ENCODE results near the gene CCDC179.

CCDC179 gene

GRCh38 chr11:22875869-22876473 is 15.7 kb upstream of the CCDC179 start:
- no peaks in the 10 kb centered on the region for H3K4me1 ChIP-seq
- H4K20me1 ChIP-seq = no peaks in the 10 kb centered on the region
- no peaks in the 10 kb centered on the region for H3K9me3 ChIP-seq (replicated peaks in 1 of 11)
- H3K27ac ChIP-seq = no peak overlapping the region
- H3K4me3 ChIP-seq = no peak overlapping the region
- TF ChIP-seq Cebpa-rat (IDR thresholded peaks at IDR 0.05) = no peak
- H3K27me3 ChIP-seq = no peaks in the 10 kb centered on the region
- no peaks in the 10 kb centered on the region for H3K36me3 ChIP-seq
- H3K4me2 ChIP-seq = no peak overlapping the region
- no peak overlapping the region for H3K9ac ChIP-seq

GRCh38 chr11:22869325-22869724 is 9.1 kb upstream of the CCDC179 start:
- Histone ChIP-seq H4K20me1 (no peaks in the 10 kb centered on the region), H3K9ac (no peak overlapping the region), H3K9me3 (replicated peaks in 1 of 11) (no peaks in the 10 kb centered on the region), H3K4me3 (no peak overlapping the region), H3K36me3 (no peaks in the 10 kb centered on the region), H3K27me3 (no peaks in the 10 kb centered on the region), H3K4me2 (no peak overlapping the region), H3K27ac (no peak overlapping the region), H3K4me1 (no peaks in the 10 kb centered on the region)
- TF ChIP-seq Cebpa-rat (IDR thresholded peaks at IDR 0.05) = no peak

- H3K9me3 ChIP-seq (replicated peaks in 1 of 11) = no peaks in the 10 kb centered on the region
- no peak overlapping the region for H3K4me2 ChIP-seq
- H3K27me3 ChIP-seq = no peaks in the 10 kb centered on the region
- no peak overlapping the region for H3K4me3 ChIP-seq
- H3K27ac ChIP-seq = no peak overlapping the region
- H4K20me1 ChIP-seq = no peaks in the 10 kb centered on the region
- no peaks in the 10 kb centered on the region for H3K4me1 ChIP-seq
- H3K9ac ChIP-seq = no peak overlapping the region
- no peaks in the 10 kb centered on the region for H3K36me3 ChIP-seq
- no peak for TF ChIP-seq Cebpa-rat (IDR thresholded peaks at IDR 0.05)
Observed at GRCh38 chr11:22859756-22860155, 518 bp downstream of the CCDC179 start.

- Histone ChIP-seq H4K20me1 (no peaks in the 10 kb centered on the region), H3K4me2 (peak overlapping the region in 1 of 11 experiments; percentile 1; a peak in 2 of 22 replicates), H3K9ac (no peak overlapping the region), H3K4me3 (no peak overlapping the region), H3K4me1 (peaks cover 0 to 17% (median 0%) of the 10 kb centered on the region in 10 experiments; a peak in 4 of 20 replicates), H3K9me3 (replicated peaks in 1 of 11) (peaks cover 0 to 7% (median 5%) of the 10 kb centered on the region in 11 experiments; a peak in 3 of 22 replicates), H3K27me3 (no peaks in the 10 kb centered on the region), H3K27ac (no peak overlapping the region), H3K36me3 (no peaks in the 10 kb centered on the region; a peak in 1 of 22 replicates)
- no peak for TF ChIP-seq Cebpa-rat (IDR thresholded peaks at IDR 0.05)
Observed at GRCh38 chr11:22851477-22851876, 8.8 kb downstream of the CCDC179 start.

GRCh38 chr11:22846726-22847125 is 13.5 kb downstream of the CCDC179 start:
- H3K27ac ChIP-seq = no peak overlapping the region
- no peak overlapping the region for H3K4me2 ChIP-seq
- no peaks in the 10 kb centered on the region for H4K20me1 ChIP-seq
- no peaks in the 10 kb centered on the region for H3K36me3 ChIP-seq
- H3K9ac ChIP-seq = no peak overlapping the region
- TF ChIP-seq Cebpa-rat (IDR thresholded peaks at IDR 0.05) = no peak
- H3K27me3 ChIP-seq = no peaks in the 10 kb centered on the region
- H3K4me3 ChIP-seq = no peak overlapping the region
- peaks cover 0 to 8% (median 0%) of the 10 kb centered on the region in 10 experiments; a peak in 4 of 20 replicates for H3K4me1 ChIP-seq
- H3K9me3 ChIP-seq (replicated peaks in 1 of 11) = peaks cover 0 to 7% (median 5%) of the 10 kb centered on the region in 11 experiments; a peak in 3 of 22 replicates

GRCh38 chr11:22832315-22833015 is 27.8 kb downstream of the CCDC179 start:
- no peak for TF ChIP-seq Cebpa-rat (IDR thresholded peaks at IDR 0.05)
- no peaks in the 10 kb centered on the region for H3K36me3 ChIP-seq
- H3K27ac ChIP-seq = no peak overlapping the region
- no peak overlapping the region for H3K9ac ChIP-seq
- H3K4me3 ChIP-seq = no peak overlapping the region
- H3K4me1 ChIP-seq = peaks cover 9 to 46% (median 32%) of the 10 kb centered on the region in 10 experiments; a peak in 18 of 20 replicates
- peaks cover 0 to 14% (median 8%) of the 10 kb centered on the region in 11 experiments; a peak in 7 of 22 replicates for H3K9me3 ChIP-seq (replicated peaks in 1 of 11)
- H4K20me1 ChIP-seq = no peaks in the 10 kb centered on the region; a peak in 1 of 22 replicates
- peak overlapping the region in 7 of 11 experiments; percentile 4 to 46 (median 26); a peak in 8 of 22 replicates for H3K4me2 ChIP-seq
- H3K27me3 ChIP-seq = no peaks in the 10 kb centered on the region

GRCh38 chr11:22830082-22830414 is 30.2 kb downstream of the CCDC179 start:
- TF ChIP-seq Cebpa-rat (IDR thresholded peaks at IDR 0.05) = no peak
- Histone ChIP-seq H3K9me3 (replicated peaks in 1 of 11) (peaks cover 0 to 10% (median 7%) of the 10 kb centered on the region in 11 experiments; a peak in 7 of 22 replicates), H3K27ac (peak overlapping the region in 8 of 11 experiments; percentile 35 to 62 (median 56); a peak in 14 of 22 replicates), H3K4me1 (peaks cover 9 to 50% (median 32%) of the 10 kb centered on the region in 10 experiments; a peak in 18 of 20 replicates), H4K20me1 (no peaks in the 10 kb centered on the region; a peak in 1 of 22 replicates), H3K4me2 (peak overlapping the region; percentile 46 to 89 (median 74); a peak in 21 of 22 replicates), H3K36me3 (peaks cover 0 to 20% (median 14%) of the 10 kb centered on the region in 11 experiments; a peak in 15 of 22 replicates), H3K9ac (peak overlapping the region in 1 of 11 experiments; percentile 30; a peak in 1 of 22 replicates), H3K4me3 (peak overlapping the region in 8 of 10 experiments; percentile 80 to 99 (median 88); a peak in 14 of 20 replicates), H3K27me3 (no peaks in the 10 kb centered on the region)

GRCh38 chr11:22829231-22830081 is 30.8 kb downstream of the CCDC179 start, which contains the start of gene SVIP:
SVIP (minus strand) TSS chr11:22829801; CDS start chr11:22829748, 53 bp downstream.
- peak within 1 kb of the TSS; percentile 38 to 87 (median 83); a peak in 21 of 22 replicates for H3K27ac ChIP-seq
- peak within 1 kb of the TSS; percentile 78 to 88 (median 84) for H3K9ac ChIP-seq

More at GRCh38 chr11:22829231-22830081, 30.8 kb downstream of the CCDC179 start, which contains the start of gene SVIP:
- peak within 1 kb of the TSS; percentile 65 to 89 (median 82) for H3K4me2 ChIP-seq
- H3K27me3 ChIP-seq = no peaks in the 10 kb centered on the region
- no peak for TF ChIP-seq Cebpa-rat (IDR thresholded peaks at IDR 0.05)
- peaks cover 0 to 25% (median 20%) of the 10 kb centered on the region in 11 experiments; a peak in 15 of 22 replicates for H3K36me3 ChIP-seq
- no peaks in the 10 kb centered on the region; a peak in 1 of 22 replicates for H4K20me1 ChIP-seq
- peaks cover 9 to 50% (median 32%) of the 10 kb centered on the region in 10 experiments; a peak in 18 of 20 replicates for H3K4me1 ChIP-seq
- peak within 1 kb of the TSS; percentile 78 to 99 (median 86) for H3K4me3 ChIP-seq
- H3K9me3 ChIP-seq (replicated peaks in 1 of 11) = peaks cover 0 to 4% (median under 1%) of the 10 kb centered on the region in 11 experiments; a peak in 5 of 22 replicates
